GM12875 (cell line): ENCODE data around the gene CLDN1.

ENCODE experiments used
- H3K4me3 ChIP-seq: one replicate; pipeline ENCODE4 v1.5.1; 2011; ENCODE audit warnings: low read depth, low read length, control low read depth
- CTCF ChIP-seq: IDR thresholded peaks from 2 replicates; pipeline ENCODE4 v1.5.1; 2011; ENCODE audit warnings: low read depth, mild to moderate bottlenecking, control low read depth, inconsistent platforms, low read length, moderate library complexity, borderline replicate concordance; ENCODE audit not compliant: insufficient read depth

CLDN1 gene

GRCh38 chr3:190307164-190307545 lies 15.1 kb downstream of the CLDN1 start:
- no peak for TF ChIP-seq CTCF
- H3K4me3 ChIP-seq = no peak overlapping the region

- no peak for TF ChIP-seq CTCF
- H3K4me3 ChIP-seq = no peak overlapping the region
These were observed 15.6 kb downstream of the CLDN1 start for GRCh38 chr3:190306513-190307163.

- TF ChIP-seq CTCF = no peak
These were observed 16.2 kb downstream of the CLDN1 start for GRCh38 chr3:190306026-190306425.

GRCh38 chr3:190305406-190305805 lies 16.8 kb downstream of the CLDN1 start:
- TF ChIP-seq CTCF = no peak
- H3K4me3 ChIP-seq = no peak overlapping the region

More at GRCh38 chr3:190306026-190306425, 16.2 kb downstream of the CLDN1 start:
- no peak overlapping the region for H3K4me3 ChIP-seq

- H3K4me3 ChIP-seq = no peak overlapping the region
- TF ChIP-seq CTCF = no peak
These were observed 18.4 kb downstream of the CLDN1 start for GRCh38 chr3:190303884-190304283.

- H3K4me3 ChIP-seq = no peak overlapping the region
- TF ChIP-seq CTCF = no peak
These were observed 19.9 kb downstream of the CLDN1 start for GRCh38 chr3:190302212-190302867.

- no peak overlapping the region for H3K4me3 ChIP-seq
- TF ChIP-seq CTCF = no peak
These were observed 20.7 kb downstream of the CLDN1 start for GRCh38 chr3:190301591-190301990.
